IPS DF 6.9 (cell line): Measurements from ENCODE around the gene CMTM4.
A peak's percentile ranks its signal among the peaks of the same experiment; 100 is the strongest.
"Not testable (repeated sequence)": the region's sequence is repeated elsewhere in the genome, so short reads cannot be mapped to it uniquely, and the experiment has no call there.

Experiments
- DNase-seq: peaks from one replicate; pipeline ENCODE4 v3.0.0-alpha.2; 2013; ENCODE audit warnings: low read depth, low spot score
- H3K27ac ChIP-seq: one replicate; pipeline ENCODE4 v1.5.1; 2013; ENCODE audit warnings: low read length, control low read depth
- H3K27me3 ChIP-seq: 2 replicates; pipeline ENCODE4 v1.6.1; 2013; ENCODE audit warnings: mild to moderate bottlenecking, low read length; ENCODE audit not compliant: control insufficient read depth, insufficient read depth
- H3K36me3 ChIP-seq: 2 replicates; pipeline ENCODE4 v1.6.1; 2013; ENCODE audit warnings: low read length; ENCODE audit not compliant: control insufficient read depth, insufficient read depth
- H3K4me1 ChIP-seq: 2 replicates; pipeline ENCODE4 v1.6.1; 2013; ENCODE audit warnings: low read length; ENCODE audit not compliant: control insufficient read depth, insufficient read depth
- H3K4me3 ChIP-seq: 2 replicates; pipeline ENCODE4 v1.5.1; 2013; ENCODE audit warnings: mild to moderate bottlenecking, low read length
- H3K9me3 ChIP-seq: 2 replicates; pipeline ENCODE4 v1.6.1; 2013; ENCODE audit warnings: low read length, inconsistent platforms; ENCODE audit not compliant: control insufficient read depth, insufficient read depth
- WGBS: extraction: QIAGEN DNeasy Blood & Tissue Kit; methylation state at CpG from one replicate; pipeline ENCODE4 v1.1.7; 2013; ENCODE audit warnings: mixed read lengths, missing lambda C conversion rate; ENCODE audit not compliant: insufficient read length, insufficient coverage; 5-methylcytosine and 5-hydroxymethylcytosine counted together

CMTM4 gene

DNA sequence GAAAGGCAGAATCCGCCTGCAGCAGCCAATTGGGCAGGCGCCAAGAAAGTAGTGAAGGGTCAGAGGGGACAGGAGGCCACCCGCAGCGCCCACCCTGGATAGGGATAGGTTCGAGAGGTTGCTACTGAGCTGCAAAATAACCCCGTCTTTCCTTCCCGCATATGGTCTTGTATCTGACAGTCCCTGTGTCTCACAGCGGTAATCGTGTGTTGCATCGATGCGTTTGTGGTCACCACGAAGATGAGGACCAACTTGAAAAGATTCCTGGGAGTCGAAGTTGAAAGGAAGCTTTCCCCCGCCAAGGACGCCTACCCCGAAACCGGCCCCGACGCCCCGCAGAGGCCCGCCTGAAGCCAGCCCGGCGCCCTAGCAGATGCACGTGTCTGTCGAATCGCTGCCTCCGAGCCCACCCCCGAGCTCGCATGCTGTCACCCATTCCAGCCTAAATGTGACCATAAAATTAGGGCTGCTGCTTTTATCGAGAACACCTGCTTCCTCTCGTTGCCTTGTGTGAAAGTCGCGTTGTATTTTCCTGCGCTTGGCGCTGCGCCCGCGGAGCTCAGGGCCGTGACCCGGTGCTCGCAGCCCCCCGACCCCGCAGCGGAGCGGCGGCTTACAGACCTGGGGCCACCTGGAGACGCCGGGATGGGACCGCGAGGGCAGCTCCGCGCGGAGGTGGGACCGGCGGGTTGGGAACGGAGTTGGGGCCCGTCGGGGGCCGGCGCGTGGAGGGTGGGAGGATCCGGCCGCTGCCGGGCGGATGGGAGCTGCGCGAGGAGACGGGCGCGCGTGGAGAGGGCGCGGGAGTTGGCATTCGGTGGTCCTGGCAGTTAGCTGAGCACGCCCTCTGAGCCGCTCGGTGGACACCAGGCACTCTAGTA lies 117.7 kb downstream of the CMTM4 start, which contains the start of gene CMTM2:
CMTM2 (plus strand) TSS at position 813 of the 881 bp plus-strand sequence. CDS start 145 bp downstream, outside the sequence.
- WGBS: no CpG with 5 or more reads among the region's 77 CpGs
- peak within 1 kb of the TSS; percentile 25; the same call in 1 of the 2 replicates for H3K4me3 ChIP-seq

DNA sequence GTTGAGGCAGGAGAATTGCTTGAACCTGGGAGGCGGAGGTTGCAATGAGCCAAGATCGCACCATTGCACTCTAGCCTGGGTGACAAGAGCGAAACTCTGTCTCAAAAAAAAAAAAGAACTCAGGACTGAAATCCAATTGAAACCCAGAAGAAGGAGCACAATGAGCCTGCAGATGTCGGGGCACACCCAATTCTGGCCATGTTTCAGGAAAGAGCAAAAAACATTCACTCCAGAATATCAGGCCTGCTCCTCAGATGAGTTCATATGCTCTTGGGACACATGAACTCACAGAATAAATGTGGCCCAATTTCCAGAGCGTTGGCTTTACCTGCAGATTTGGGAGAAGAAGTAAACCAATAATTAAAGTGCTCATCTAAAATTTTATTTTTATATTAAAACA lies 120.2 kb downstream of the CMTM4 start:
- Histone ChIP-seq H3K27ac (no peak overlapping the region), H3K4me3 (no peak overlapping the region), H3K4me1 (peaks cover 2% of the 10 kb centered on the region; the same call in 1 of the 2 replicates), H3K36me3 (no peaks in the 10 kb centered on the region), H3K9me3 (no peaks in the 10 kb centered on the region), H3K27me3 (peaks cover 27% of the 10 kb centered on the region)
- no CpG with 5 or more reads among the region's 5 CpGs for WGBS
- DNase-seq: no peak

More for the DNA sequence above, 117.7 kb downstream of the CMTM4 start, which contains the start of gene CMTM2:
- Histone ChIP-seq H3K27ac (no peak within 1 kb of the TSS), H3K27me3 (peaks cover 27% of the 10 kb centered on the region), H3K4me1 (peaks cover 2% of the 10 kb centered on the region; the same call in 1 of the 2 replicates), H3K9me3 (no peaks in the 10 kb centered on the region), H3K36me3 (no peaks in the 10 kb centered on the region)
- DNase-seq: no peak

DNA sequence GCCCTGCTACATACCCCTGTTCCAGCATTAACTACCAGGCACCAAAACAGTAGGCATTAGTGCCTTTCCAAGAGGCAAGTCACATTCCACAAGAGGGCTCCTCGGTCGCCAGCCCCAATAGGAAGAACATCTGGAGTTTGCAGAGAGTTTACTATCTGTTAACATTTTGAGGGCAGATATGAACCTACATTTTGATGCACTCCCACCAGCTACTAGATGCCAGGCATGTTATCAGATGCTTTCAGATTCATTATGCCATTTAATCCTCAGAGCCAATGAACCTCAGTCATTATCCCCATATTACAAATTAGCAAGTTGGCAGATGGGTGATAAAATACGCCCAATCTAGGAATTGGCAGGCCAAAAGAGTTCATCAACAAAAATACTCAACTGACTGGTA lies 121.5 kb downstream of the CMTM4 start:
- peaks cover 26% of the 10 kb centered on the region for H3K27me3 ChIP-seq
- no peaks in the 10 kb centered on the region for H3K36me3 ChIP-seq
- no peak overlapping the region for H3K27ac ChIP-seq
- no peak for DNase-seq
- no peaks in the 10 kb centered on the region for H3K4me1 ChIP-seq
- no peak overlapping the region for H3K4me3 ChIP-seq
- WGBS: no CpG with 5 or more reads among the region's 3 CpGs
- no peaks in the 10 kb centered on the region for H3K9me3 ChIP-seq

DNA sequence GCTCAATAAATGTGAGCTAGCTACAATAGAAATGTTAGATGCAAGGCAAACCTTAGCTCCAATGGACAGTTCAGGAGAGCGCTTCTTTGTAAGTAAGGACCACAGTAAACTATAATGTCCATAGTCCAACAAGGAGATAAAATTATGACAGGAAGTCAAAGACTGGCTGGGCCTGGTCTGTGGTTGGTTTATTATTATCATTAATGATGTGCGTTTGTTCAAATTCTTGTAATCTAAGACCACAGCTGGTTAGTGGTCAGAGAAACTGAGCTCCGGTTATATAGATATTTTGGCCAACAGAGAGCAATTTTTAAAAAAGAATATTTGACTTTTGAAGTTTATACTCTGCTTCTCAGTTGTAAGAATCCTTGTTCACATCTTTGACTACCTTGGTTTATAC lies 122.0 kb downstream of the CMTM4 start:
- H3K36me3 ChIP-seq: no peaks in the 10 kb centered on the region
- H3K27ac ChIP-seq: no peak overlapping the region
- no peak for DNase-seq
- no peaks in the 10 kb centered on the region for H3K9me3 ChIP-seq
- H3K4me1 ChIP-seq: no peaks in the 10 kb centered on the region
- H3K27me3 ChIP-seq: peaks cover 22% of the 10 kb centered on the region
- no CpG with 5 or more reads among the region's 3 CpGs for WGBS
- no peak overlapping the region for H3K4me3 ChIP-seq

DNA sequence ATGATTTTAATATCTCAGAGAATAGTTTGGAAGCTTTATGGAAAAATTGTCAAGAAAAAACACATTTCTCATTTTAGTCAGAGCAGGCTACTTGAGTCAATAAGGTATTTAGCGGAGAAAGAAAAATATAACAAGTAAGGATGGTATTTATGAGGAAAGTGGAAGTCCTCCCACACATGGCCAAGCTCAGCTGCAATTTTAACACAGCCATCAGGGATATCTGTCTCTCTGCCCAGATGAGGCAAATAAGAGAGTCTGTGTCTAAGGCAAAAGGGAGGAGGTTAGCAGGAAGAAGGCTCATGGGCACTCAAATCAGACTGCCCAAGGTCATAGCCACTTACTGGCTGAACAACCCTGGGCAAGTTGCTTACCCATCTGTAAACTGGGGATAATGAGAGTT lies 122.5 kb downstream of the CMTM4 start:
- Histone ChIP-seq H3K9me3 (no peaks in the 10 kb centered on the region), H3K4me3 (no peak overlapping the region), H3K27me3 (peaks cover 17% of the 10 kb centered on the region), H3K27ac (no peak overlapping the region), H3K4me1 (no peaks in the 10 kb centered on the region), H3K36me3 (no peaks in the 10 kb centered on the region)
- no peak for DNase-seq
- WGBS: no CpG with 5 or more reads among the region's 1 CpG

DNA sequence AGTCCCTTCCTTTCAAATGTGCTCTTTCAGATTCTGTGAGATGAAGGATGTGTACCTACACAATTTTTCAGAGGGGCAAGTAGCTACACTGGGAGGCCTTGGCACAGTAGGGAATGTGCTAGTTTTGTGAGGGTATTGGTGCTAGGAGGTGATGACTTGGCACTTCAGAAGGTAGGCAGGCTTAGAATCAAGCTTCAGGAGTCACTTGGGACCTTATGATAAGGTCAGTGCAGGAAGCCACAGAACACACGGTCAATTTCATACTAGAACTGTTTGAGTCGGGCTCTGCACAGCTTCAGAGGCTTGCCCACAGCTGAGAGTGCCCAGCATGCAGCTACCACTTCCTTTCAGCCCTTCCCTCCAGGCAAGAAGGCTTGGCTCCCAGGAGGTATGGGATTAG lies 124.2 kb downstream of the CMTM4 start:
- Histone ChIP-seq H3K4me3 (no peak overlapping the region), H3K4me1 (no peaks in the 10 kb centered on the region), H3K27me3 (no peaks in the 10 kb centered on the region; the same call in 1 of the 2 replicates), H3K36me3 (no peaks in the 10 kb centered on the region), H3K9me3 (no peaks in the 10 kb centered on the region), H3K27ac (no peak overlapping the region)
- no peak for DNase-seq
- no CpG with 5 or more reads among the region's 2 CpGs for WGBS

DNA sequence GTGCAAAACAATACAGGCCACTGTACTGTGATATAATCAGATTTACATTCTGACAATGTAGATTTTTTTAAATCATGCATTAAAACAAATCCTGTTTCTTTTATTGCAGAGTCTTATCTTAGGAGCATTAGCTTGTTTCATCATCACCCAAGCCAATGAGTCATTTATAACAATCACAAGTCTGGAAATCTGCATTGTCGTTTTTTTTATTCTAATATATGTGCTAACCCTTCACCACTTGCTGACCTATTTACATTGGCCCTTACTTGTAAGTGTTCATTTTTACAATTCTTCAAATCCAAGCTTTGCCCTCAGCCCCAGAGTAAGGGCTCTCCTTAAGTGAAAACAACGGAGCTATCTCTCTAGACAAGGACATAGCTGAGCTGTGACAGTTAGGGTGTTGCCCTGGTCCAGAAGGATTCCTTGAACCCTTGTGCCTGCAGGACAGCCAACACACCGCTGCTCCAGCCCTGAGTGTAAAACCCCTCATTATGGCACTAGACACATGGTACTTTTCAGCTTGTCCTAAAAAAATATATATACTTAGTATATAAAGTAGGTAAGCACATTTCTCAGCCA lies 126.6 kb downstream of the CMTM4 start:
- Histone ChIP-seq H3K36me3 (peaks cover 4% of the 10 kb centered on the region; the same call in 1 of the 2 replicates), H3K27ac (no peak overlapping the region), H3K4me1 (no peaks in the 10 kb centered on the region), H3K9me3 (no peaks in the 10 kb centered on the region), H3K4me3 (no peak overlapping the region), H3K27me3 (no peaks in the 10 kb centered on the region)
- DNase-seq: no peak
- no CpG with 5 or more reads among the region's 3 CpGs for WGBS

DNA sequence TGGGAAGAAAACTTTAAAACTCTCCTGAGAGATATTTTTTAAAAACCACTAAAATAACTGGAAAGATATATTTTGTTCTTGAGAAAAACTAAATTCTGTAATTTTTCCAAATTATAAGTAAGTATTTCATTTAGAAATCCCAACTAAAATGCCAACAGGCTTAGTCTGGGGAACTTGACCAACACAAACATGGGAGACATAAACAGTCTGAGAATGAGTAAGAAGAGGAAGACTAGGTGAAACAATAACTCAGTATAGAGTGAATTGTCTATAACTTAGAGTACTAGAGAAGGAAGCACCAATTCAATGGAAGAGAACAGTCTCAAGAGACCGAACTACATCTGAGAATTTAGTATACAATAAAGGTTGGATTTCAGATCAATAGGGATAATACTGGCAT lies 127.4 kb downstream of the CMTM4 start:
- Histone ChIP-seq H3K27me3 (no peaks in the 10 kb centered on the region), H3K4me3 (no peak overlapping the region), H3K27ac (no peak overlapping the region), H3K4me1 (no peaks in the 10 kb centered on the region), H3K9me3 (no peaks in the 10 kb centered on the region), H3K36me3 (peaks cover 4% of the 10 kb centered on the region; the same call in 1 of the 2 replicates)
- DNase-seq: no peak
- WGBS: no CpG with 5 or more reads among the region's 1 CpG

DNA sequence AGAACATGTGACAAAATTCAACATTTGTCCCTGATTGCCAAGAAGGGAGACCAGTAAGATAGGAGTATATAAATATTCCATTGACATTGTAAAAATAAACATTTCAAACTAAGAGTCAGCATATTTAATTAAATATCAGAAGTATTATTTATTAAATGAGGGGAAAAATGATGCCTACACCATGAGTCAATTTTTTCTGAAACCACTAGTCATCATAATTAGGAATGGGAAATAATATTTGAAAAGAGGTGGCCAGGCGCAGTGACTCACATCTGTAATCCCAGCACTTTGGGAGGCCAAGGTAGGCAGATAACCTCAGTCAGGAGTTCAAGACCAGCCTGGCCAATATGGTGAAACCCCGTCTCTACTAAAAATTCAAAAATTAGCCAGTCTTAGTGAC lies 128.2 kb downstream of the CMTM4 start:
- no peaks in the 10 kb centered on the region for H3K27me3 ChIP-seq
- DNase-seq: no peak
- no peak overlapping the region for H3K27ac ChIP-seq
- H3K4me3 ChIP-seq: no peak overlapping the region
- H3K4me1 ChIP-seq: no peaks in the 10 kb centered on the region
- no peaks in the 10 kb centered on the region for H3K9me3 ChIP-seq
- peaks cover 4% of the 10 kb centered on the region; the same call in 1 of the 2 replicates for H3K36me3 ChIP-seq
- WGBS: no CpG with 5 or more reads among the region's 2 CpGs

DNA sequence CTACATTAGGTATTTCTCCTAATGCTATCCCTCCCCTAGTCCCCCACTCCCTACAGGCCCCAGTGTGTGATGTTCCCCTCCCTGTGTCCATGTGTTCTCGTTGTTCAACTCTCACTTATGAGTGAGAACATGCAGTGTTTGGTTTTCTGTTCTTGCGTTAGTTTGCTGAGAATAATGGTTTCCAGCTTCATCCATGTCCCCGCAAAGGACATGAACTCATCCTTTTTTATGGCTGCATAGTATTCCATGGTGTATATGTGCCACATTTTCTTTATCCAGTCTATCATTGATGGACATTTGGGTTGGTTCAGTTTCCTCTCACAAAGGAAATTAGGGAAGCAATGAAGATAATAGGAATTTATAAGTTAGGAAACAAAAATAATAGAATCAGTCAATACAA lies 129.3 kb downstream of the CMTM4 start:
- not testable (repeated sequence) for H3K4me3 ChIP-seq, H3K27me3 ChIP-seq, H3K9me3 ChIP-seq, H3K4me1 ChIP-seq, DNase-seq, H3K36me3 ChIP-seq, H3K27ac ChIP-seq
- no CpG with 5 or more reads among the region's 3 CpGs for WGBS
